Liver (tissue), 3 donors: ENCODE measurements around the gene BIRC6.
"Not testable (repeated sequence)": the region's sequence is repeated elsewhere in the genome, so short reads cannot be mapped to it uniquely, and the experiment has no call there.

Experiments used
- ATF3 ChIP-seq: IDR thresholded peaks from 2 replicates; pipeline ENCODE4 v1.6.1; 2016; ENCODE audit warnings: antibody characterized with exemption
- EGR1 ChIP-seq, 2 donors: IDR thresholded peaks; 2 replicates each; pipeline ENCODE4 v1.6.1; 2016 to 2018; ENCODE audit warnings: antibody characterized with exemption in 2 of 2, low read depth in 2 of 2
- HNF4A ChIP-seq, 2 donors: conservative IDR thresholded peaks; 2 replicates each; pipeline ENCODE4 v1.6.1; 2016; ENCODE audit warnings: antibody characterized with exemption in 2 of 2, mild to moderate bottlenecking in 2 of 2
- JUND ChIP-seq, 2 donors: IDR thresholded peaks; 2 replicates each; pipeline ENCODE4 v1.6.1; 2016; ENCODE audit warnings: antibody characterized with exemption in 2 of 2
- RAD21 ChIP-seq, 2 donors: IDR thresholded peaks; 2 replicates each; pipeline ENCODE4 v1.6.1; 2016; ENCODE audit warnings: antibody characterized with exemption in 2 of 2, mild to moderate bottlenecking in 2 of 2
- TAF1 ChIP-seq: conservative IDR thresholded peaks from 2 replicates; pipeline ENCODE4 v1.6.1; 2016; ENCODE audit warnings: antibody characterized with exemption, mild to moderate bottlenecking
- YY1 ChIP-seq: IDR thresholded peaks from 2 replicates; pipeline ENCODE4 v1.6.1; 2016; ENCODE audit warnings: antibody characterized with exemption, mild to moderate bottlenecking
- ZBTB33 ChIP-seq: IDR thresholded peaks from 2 replicates; pipeline ENCODE4 v1.6.1; 2016; ENCODE audit warnings: antibody characterized with exemption
- TF ChIP-seq, protein P1 (sequence below): fragments of 150-350 bp; IDR thresholded peaks from 2 replicates; pipeline ENCODE4 v1.5.1; 2017; ENCODE audit warnings: improper control_type of control experiment, low read depth, low read length; ENCODE audit not compliant: missing input control
- TF ChIP-seq, protein P2 (sequence below): IDR thresholded peaks from 2 replicates; pipeline ENCODE4 v1.6.1; 2016; ENCODE audit warnings: antibody characterized with exemption, mild to moderate bottlenecking
- TF ChIP-seq, protein P3 (sequence below): IDR thresholded peaks from 2 replicates; pipeline ENCODE4 v1.6.1; 2016; ENCODE audit warnings: antibody characterized with exemption
- donor health status: healthy.
- donor health status: healthy.

DNA sequence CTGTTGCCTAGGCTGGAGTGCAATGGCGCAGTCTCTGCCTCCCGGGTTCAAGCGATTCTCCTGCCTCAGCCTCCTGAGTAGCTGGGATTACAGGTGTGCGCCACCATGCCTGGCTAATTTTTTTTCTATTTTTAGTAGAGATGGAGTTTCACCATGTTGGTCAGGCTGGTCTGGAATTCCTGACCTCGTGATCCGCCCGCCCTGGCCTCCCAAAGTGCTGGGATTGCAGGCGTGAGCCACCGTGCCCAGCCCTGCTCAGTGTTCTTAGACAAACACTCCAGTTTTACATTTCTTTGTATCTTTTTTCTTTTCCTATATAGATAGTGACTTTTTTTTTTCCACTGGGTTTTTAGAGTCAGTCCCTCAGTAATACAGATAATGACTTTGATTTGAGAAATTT is 7.5 kb downstream of the BIRC6 start:
- TF ChIP-seq ZBTB33; YY1; JUND (IDR thresholded peaks at IDR 0.05); ATF3; RAD21 (IDR thresholded peaks at IDR 0.05); HNF4A (conservative IDR thresholded peaks at IDR 0.05); TAF1; EGR1 (IDR thresholded peaks at IDR 0.05; ENCODE audit: low read depth in 2 of 2): not testable (repeated sequence)
- TF ChIP-seq, protein P1, sequence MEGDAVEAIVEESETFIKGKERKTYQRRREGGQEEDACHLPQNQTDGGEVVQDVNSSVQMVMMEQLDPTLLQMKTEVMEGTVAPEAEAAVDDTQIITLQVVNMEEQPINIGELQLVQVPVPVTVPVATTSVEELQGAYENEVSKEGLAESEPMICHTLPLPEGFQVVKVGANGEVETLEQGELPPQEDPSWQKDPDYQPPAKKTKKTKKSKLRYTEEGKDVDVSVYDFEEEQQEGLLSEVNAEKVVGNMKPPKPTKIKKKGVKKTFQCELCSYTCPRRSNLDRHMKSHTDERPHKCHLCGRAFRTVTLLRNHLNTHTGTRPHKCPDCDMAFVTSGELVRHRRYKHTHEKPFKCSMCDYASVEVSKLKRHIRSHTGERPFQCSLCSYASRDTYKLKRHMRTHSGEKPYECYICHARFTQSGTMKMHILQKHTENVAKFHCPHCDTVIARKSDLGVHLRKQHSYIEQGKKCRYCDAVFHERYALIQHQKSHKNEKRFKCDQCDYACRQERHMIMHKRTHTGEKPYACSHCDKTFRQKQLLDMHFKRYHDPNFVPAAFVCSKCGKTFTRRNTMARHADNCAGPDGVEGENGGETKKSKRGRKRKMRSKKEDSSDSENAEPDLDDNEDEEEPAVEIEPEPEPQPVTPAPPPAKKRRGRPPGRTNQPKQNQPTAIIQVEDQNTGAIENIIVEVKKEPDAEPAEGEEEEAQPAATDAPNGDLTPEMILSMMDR = not testable (repeated sequence)
- TF ChIP-seq, protein P2, sequence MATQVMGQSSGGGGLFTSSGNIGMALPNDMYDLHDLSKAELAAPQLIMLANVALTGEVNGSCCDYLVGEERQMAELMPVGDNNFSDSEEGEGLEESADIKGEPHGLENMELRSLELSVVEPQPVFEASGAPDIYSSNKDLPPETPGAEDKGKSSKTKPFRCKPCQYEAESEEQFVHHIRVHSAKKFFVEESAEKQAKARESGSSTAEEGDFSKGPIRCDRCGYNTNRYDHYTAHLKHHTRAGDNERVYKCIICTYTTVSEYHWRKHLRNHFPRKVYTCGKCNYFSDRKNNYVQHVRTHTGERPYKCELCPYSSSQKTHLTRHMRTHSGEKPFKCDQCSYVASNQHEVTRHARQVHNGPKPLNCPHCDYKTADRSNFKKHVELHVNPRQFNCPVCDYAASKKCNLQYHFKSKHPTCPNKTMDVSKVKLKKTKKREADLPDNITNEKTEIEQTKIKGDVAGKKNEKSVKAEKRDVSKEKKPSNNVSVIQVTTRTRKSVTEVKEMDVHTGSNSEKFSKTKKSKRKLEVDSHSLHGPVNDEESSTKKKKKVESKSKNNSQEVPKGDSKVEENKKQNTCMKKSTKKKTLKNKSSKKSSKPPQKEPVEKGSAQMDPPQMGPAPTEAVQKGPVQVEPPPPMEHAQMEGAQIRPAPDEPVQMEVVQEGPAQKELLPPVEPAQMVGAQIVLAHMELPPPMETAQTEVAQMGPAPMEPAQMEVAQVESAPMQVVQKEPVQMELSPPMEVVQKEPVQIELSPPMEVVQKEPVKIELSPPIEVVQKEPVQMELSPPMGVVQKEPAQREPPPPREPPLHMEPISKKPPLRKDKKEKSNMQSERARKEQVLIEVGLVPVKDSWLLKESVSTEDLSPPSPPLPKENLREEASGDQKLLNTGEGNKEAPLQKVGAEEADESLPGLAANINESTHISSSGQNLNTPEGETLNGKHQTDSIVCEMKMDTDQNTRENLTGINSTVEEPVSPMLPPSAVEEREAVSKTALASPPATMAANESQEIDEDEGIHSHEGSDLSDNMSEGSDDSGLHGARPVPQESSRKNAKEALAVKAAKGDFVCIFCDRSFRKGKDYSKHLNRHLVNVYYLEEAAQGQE = not testable (repeated sequence)
- TF ChIP-seq, protein P3, sequence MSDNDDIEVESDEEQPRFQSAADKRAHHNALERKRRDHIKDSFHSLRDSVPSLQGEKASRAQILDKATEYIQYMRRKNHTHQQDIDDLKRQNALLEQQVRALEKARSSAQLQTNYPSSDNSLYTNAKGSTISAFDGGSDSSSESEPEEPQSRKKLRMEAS = not testable (repeated sequence)
